Neural cell (in vitro differentiated cells): Measurements from ENCODE around the gene ADAMTS8. TPM values are rescaled to one million over a fixed set of nuclear protein-coding genes. Genes with fewer than 3 reads are reported as not detected.

Experiments
- H2AFZ ChIP-seq: fragments of 200-600, 300-800 bp; sonication (generic), shearing (Covaris generic); 2 replicates; pipeline ENCODE4 v1.6.0; 2014; ENCODE audit warnings: low read depth, mild to moderate bottlenecking, antibody characterized with exemption, low read length, moderate library complexity
- H3F3A ChIP-seq: fragments of 200-600 bp; shearing (Covaris generic); 2 replicates; pipeline ENCODE4 v1.6.1; 2016; ENCODE audit warnings: mild to moderate bottlenecking, moderate library complexity, mixed read lengths, antibody characterized with exemption, low read length; ENCODE audit not compliant: insufficient read depth, poor library complexity, severe bottlenecking
- H3K27ac ChIP-seq: fragments of 200-600, 300-800 bp; sonication (generic), shearing (Covaris generic); 2 replicates; pipeline ENCODE4 v1.5.1; 2014; ENCODE audit warnings: mild to moderate bottlenecking, low read length, moderate library complexity
- H3K27me3 ChIP-seq: fragments of 300-800, 200-600 bp; sonication (generic), shearing (Covaris generic); 2 replicates; pipeline ENCODE4 v1.6.0; 2014; ENCODE audit warnings: mild to moderate bottlenecking, low read depth, low read length, moderate library complexity; ENCODE audit not compliant: insufficient read depth
- H3K36me3 ChIP-seq: fragments of 300-800, 200-600 bp; sonication (generic), shearing (Covaris generic); 2 replicates; pipeline ENCODE4 v1.5.1; 2014; ENCODE audit warnings: mild to moderate bottlenecking, antibody characterized with exemption, low read length, moderate library complexity; ENCODE audit not compliant: insufficient read depth
- H3K4me2 ChIP-seq: fragments of 300-800, 200-600 bp; sonication (generic), shearing (Covaris generic); 2 replicates; pipeline ENCODE4 v1.6.0; 2014; ENCODE audit warnings: mild to moderate bottlenecking, low read length
- H3K4me3 ChIP-seq: fragments of 300-800, 200-600 bp; sonication (generic), shearing (Covaris generic); 2 replicates; pipeline ENCODE4 v1.5.1; 2014; ENCODE audit warnings: mild to moderate bottlenecking, low read length, moderate library complexity
- H3K79me2 ChIP-seq: fragments of 200-600 bp; shearing (Covaris generic); replicated peaks from 2 replicates; pipeline ENCODE4 v1.6.0; 2014; ENCODE audit warnings: mild to moderate bottlenecking, low read length, moderate library complexity; ENCODE audit not compliant: insufficient read depth
- H3K9ac ChIP-seq: fragments of 300-800, 200-600 bp; sonication (generic), shearing (Covaris generic); 2 replicates; pipeline ENCODE4 v1.6.1; 2016; ENCODE audit warnings: mild to moderate bottlenecking, low read length, mixed read lengths
- H3K9me2 ChIP-seq: fragments of 200-600 bp; shearing (Covaris generic); 2 replicates; pipeline ENCODE4 v1.6.1; 2016; ENCODE audit warnings: mild to moderate bottlenecking, low read length, mixed read lengths; ENCODE audit not compliant: insufficient read depth
- H3K9me3 ChIP-seq: fragments of 200-600, 300-800 bp; sonication (generic), shearing (Covaris generic); 2 replicates; pipeline ENCODE4 v1.6.1; 2016; ENCODE audit warnings: mild to moderate bottlenecking, mixed run types, low read length, moderate library complexity, mixed read lengths
- H4K20me1 ChIP-seq: fragments of 200-600 bp; shearing (Covaris generic); 2 replicates; pipeline ENCODE4 v1.6.1; 2016; ENCODE audit warnings: mild to moderate bottlenecking, mixed run types; ENCODE audit not compliant: insufficient read depth
- EP300 ChIP-seq: fragments of 450-650 bp; conservative IDR thresholded peaks from 2 replicates; pipeline ENCODE4 v1.6.1; 2014; ENCODE audit warnings: antibody characterized with exemption, mild to moderate bottlenecking, moderate library complexity; ENCODE audit not compliant: poor library complexity, severe bottlenecking
- EZH2 ChIP-seq: fragments of 200-600, 300-800 bp; shearing (Covaris generic), sonication (generic); IDR thresholded peaks from 2 replicates; pipeline ENCODE4 v1.6.1; 2014; ENCODE audit warnings: antibody characterized with exemption, low read length, borderline replicate concordance, mild to moderate bottlenecking; ENCODE audit not compliant: insufficient read depth, poor library complexity, severe bottlenecking
- MXI1 ChIP-seq: fragments of 450-650 bp; conservative IDR thresholded peaks from 2 replicates; pipeline ENCODE4 v1.6.1; 2014; ENCODE audit warnings: antibody characterized with exemption, mild to moderate bottlenecking; ENCODE audit not compliant: poor library complexity, severe bottlenecking
- POLR2AphosphoS5 ChIP-seq: IDR thresholded peaks from 2 replicates; pipeline ENCODE4 v1.6.1; 2012
- RAD21 ChIP-seq: fragments of 450-650 bp; conservative IDR thresholded peaks from 2 replicates; pipeline ENCODE4 v1.6.1; 2014; ENCODE audit warnings: antibody characterized with exemption, mild to moderate bottlenecking, moderate library complexity
- SMC3 ChIP-seq: fragments of 450-650 bp; conservative IDR thresholded peaks from 2 replicates; pipeline ENCODE4 v1.6.1; 2014; ENCODE audit warnings: antibody characterized with exemption, mild to moderate bottlenecking, moderate library complexity; ENCODE audit not compliant: poor library complexity
- TAF1 ChIP-seq: IDR thresholded peaks from 2 replicates; pipeline ENCODE4 v1.6.1; 2012; ENCODE audit warnings: low read depth
- polyA plus RNA-seq: library from polyadenylated mRNA; depleted of rRNA; stranded (reverse); fragments of >200 nt; gene quantifications from 2 replicates; pipeline ENCODE4 v1.2.3, GENCODE V29; 2014
- TF ChIP-seq, protein P1 (sequence below): IDR thresholded peaks from 2 replicates; pipeline ENCODE4 v1.6.1; 2012; ENCODE audit warnings: borderline replicate concordance
- TF ChIP-seq, protein P2 (sequence below): fragments of 450-650 bp; IDR thresholded peaks from 2 replicates; pipeline ENCODE4 v1.5.1; 2014; ENCODE audit warnings: antibody characterized with exemption, mild to moderate bottlenecking, moderate library complexity; ENCODE audit not compliant: poor library complexity, severe bottlenecking

Gene ADAMTS8
- polyA plus RNA-seq, 1 donor from 2014 or later: 0.94 TPM

DNA sequence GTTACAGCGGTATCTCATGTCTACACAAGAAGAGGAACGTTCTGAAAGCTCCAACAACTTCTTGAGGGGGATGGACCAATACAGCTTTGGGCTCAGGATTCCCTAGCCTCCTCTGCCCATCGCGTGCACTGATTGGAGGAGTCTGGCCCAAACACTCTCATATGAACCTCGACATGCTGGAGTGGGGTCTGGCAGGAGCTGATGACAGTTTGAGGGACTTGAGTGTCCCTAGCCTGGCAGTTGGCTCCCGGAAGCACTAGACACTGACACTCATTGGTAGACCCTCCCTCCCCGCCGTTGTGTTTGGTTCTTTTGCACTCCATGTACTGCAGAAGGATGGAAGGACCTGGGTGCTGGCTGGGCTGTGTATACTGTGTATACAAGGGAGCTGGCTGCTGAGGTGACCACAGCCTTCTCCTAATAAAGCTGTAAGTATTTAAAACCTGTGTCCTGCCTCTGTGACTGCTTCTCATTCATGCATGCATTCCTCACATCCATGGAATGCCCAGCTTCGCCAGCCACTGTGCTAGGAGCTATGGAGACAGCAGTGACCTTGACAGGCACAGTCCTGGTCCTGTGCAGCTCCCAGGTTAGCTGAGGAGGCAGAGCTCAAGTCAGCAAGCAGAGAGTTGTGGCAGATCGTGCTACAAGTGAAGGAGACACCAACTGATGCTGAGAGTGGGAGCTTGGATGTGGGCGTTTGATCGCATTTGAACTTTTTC, 48.0 kb upstream of the ADAMTS8 start:
- Histone ChIP-seq H3K4me3 (no peak overlapping the region), H3F3A (no peaks in the 10 kb centered on the region), H4K20me1 (no peaks in the 10 kb centered on the region), H3K79me2 (no peaks in the 10 kb centered on the region), H3K27ac (no peak overlapping the region), H2AFZ (no peak overlapping the region), H3K9me3 (no peaks in the 10 kb centered on the region), H3K36me3 (no peaks in the 10 kb centered on the region), H3K9ac (no peak overlapping the region), H3K9me2 (no peaks in the 10 kb centered on the region), H3K4me2 (no peak overlapping the region), H3K27me3 (no peaks in the 10 kb centered on the region)
- TF ChIP-seq, protein P1, sequence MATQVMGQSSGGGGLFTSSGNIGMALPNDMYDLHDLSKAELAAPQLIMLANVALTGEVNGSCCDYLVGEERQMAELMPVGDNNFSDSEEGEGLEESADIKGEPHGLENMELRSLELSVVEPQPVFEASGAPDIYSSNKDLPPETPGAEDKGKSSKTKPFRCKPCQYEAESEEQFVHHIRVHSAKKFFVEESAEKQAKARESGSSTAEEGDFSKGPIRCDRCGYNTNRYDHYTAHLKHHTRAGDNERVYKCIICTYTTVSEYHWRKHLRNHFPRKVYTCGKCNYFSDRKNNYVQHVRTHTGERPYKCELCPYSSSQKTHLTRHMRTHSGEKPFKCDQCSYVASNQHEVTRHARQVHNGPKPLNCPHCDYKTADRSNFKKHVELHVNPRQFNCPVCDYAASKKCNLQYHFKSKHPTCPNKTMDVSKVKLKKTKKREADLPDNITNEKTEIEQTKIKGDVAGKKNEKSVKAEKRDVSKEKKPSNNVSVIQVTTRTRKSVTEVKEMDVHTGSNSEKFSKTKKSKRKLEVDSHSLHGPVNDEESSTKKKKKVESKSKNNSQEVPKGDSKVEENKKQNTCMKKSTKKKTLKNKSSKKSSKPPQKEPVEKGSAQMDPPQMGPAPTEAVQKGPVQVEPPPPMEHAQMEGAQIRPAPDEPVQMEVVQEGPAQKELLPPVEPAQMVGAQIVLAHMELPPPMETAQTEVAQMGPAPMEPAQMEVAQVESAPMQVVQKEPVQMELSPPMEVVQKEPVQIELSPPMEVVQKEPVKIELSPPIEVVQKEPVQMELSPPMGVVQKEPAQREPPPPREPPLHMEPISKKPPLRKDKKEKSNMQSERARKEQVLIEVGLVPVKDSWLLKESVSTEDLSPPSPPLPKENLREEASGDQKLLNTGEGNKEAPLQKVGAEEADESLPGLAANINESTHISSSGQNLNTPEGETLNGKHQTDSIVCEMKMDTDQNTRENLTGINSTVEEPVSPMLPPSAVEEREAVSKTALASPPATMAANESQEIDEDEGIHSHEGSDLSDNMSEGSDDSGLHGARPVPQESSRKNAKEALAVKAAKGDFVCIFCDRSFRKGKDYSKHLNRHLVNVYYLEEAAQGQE: no peak
- no peak for TF ChIP-seq POLR2AphosphoS5
- no peak for TF ChIP-seq RAD21
- TF ChIP-seq MXI1: no peak
- TF ChIP-seq SMC3: no peak
- no peak for TF ChIP-seq EZH2
- no peak for TF ChIP-seq EP300
- no peak for TF ChIP-seq TAF1
- TF ChIP-seq, protein P2, sequence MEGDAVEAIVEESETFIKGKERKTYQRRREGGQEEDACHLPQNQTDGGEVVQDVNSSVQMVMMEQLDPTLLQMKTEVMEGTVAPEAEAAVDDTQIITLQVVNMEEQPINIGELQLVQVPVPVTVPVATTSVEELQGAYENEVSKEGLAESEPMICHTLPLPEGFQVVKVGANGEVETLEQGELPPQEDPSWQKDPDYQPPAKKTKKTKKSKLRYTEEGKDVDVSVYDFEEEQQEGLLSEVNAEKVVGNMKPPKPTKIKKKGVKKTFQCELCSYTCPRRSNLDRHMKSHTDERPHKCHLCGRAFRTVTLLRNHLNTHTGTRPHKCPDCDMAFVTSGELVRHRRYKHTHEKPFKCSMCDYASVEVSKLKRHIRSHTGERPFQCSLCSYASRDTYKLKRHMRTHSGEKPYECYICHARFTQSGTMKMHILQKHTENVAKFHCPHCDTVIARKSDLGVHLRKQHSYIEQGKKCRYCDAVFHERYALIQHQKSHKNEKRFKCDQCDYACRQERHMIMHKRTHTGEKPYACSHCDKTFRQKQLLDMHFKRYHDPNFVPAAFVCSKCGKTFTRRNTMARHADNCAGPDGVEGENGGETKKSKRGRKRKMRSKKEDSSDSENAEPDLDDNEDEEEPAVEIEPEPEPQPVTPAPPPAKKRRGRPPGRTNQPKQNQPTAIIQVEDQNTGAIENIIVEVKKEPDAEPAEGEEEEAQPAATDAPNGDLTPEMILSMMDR: no peak

DNA sequence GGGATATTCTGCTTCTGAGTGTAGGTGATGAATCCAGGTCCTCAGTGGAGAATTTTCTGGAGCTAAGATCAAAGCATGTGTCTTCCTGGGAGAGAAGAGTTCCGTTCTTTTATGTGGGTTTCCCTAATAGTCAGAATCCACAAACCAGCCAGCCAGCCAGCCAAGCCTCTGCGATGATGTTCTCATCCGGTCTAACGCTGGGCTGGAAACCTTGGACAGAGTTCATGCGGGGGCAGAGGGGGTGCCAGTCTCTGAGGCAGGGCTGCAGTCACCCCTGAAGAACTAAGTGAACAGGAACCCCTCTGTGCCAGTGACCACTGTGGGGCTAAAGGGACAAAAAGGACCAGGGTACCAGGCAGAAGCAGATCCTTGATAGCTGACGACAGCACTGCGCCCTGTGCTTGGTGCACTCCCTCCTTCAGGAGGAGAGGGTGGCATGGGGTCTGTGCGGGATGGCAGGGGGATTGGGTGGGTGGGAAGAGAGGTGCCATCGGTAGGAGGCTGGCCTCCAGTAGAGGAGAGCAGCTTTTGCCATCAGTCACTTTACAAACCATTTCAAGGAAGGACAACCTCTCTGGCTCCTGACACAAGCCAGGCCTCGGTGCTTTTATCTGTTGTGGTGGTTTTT, 47.1 kb upstream of the ADAMTS8 start:
- Histone ChIP-seq H3K9ac (no peak overlapping the region), H3K27ac (no peak overlapping the region), H3F3A (no peaks in the 10 kb centered on the region), H3K9me3 (no peaks in the 10 kb centered on the region), H3K27me3 (no peaks in the 10 kb centered on the region), H3K9me2 (no peaks in the 10 kb centered on the region), H3K36me3 (no peaks in the 10 kb centered on the region), H2AFZ (no peak overlapping the region), H3K4me3 (no peak overlapping the region), H3K4me2 (no peak overlapping the region), H4K20me1 (no peaks in the 10 kb centered on the region), H3K79me2 (no peaks in the 10 kb centered on the region)
- TF ChIP-seq, protein P2: no peak
- TF ChIP-seq POLR2AphosphoS5: no peak
- TF ChIP-seq EP300: no peak
- no peak for TF ChIP-seq SMC3
- no peak for TF ChIP-seq MXI1
- no peak for TF ChIP-seq RAD21
- TF ChIP-seq TAF1: no peak
- TF ChIP-seq, protein P1: no peak
- no peak for TF ChIP-seq EZH2
